A673 (cell line): ENCODE data around the gene MYO1D. TPM values are rescaled to one million over a fixed set of nuclear protein-coding genes. Genes with fewer than 3 reads are reported as not detected.

Source experiments
- BruUV-seq: library from RNA; stranded (reverse); fragments of 400-500 nt; replicated peaks from 2 replicates; lab custom pipeline; 2021; lab: Mats Ljungman, UMichigan
- CTCF ChIA-PET: fragments of 300-600 bp; sonication (Branson Sonifier 250); formaldehyde crosslinking; loops from one replicate; lab custom pipeline; 2022; ENCODE audit warnings: antibody characterized with exemption; lab: Charles Lee
- POLR2A ChIA-PET: fragments of 300-600 bp; sonication (Branson Sonifier 250); formaldehyde crosslinking; loops from one replicate; lab custom pipeline; 2022; ENCODE audit warnings: antibody characterized with exemption; ENCODE audit not compliant: low non-redundant PET; lab: Charles Lee
- DNase-seq: peaks from one replicate; pipeline ENCODE4 v3.0.0-alpha.2; 2015; ENCODE audit warnings: low spot score
- H3K27ac ChIP-seq: fragments of 200-600 bp; sonication (generic); 2 replicates; pipeline ENCODE4 v1.5.1; 2016; ENCODE audit warnings: mixed run types, low read depth, mild to moderate bottlenecking, mixed read lengths, antibody characterized with exemption, low read length; ENCODE audit not compliant: poor library complexity, severe bottlenecking
- H3K27me3 ChIP-seq: fragments of 200-600 bp; sonication (generic); replicated peaks from 2 replicates; pipeline ENCODE4 v1.6.1; 2017; ENCODE audit warnings: mixed run types, low read depth, mild to moderate bottlenecking, mixed read lengths, antibody characterized with exemption, low read length; ENCODE audit not compliant: insufficient read depth, poor library complexity
- H3K36me3 ChIP-seq: fragments of 200-600 bp; sonication (generic); 2 replicates; pipeline ENCODE4 v1.6.1; 2016; ENCODE audit warnings: mixed run types, mild to moderate bottlenecking, mixed read lengths, antibody characterized with exemption, low read length; ENCODE audit not compliant: insufficient read depth, poor library complexity, severe bottlenecking
- H3K4me1 ChIP-seq: fragments of 200-600 bp; sonication (generic); 2 replicates; pipeline ENCODE4 v1.6.1; 2017; ENCODE audit warnings: mixed run types, mild to moderate bottlenecking, mixed read lengths, antibody characterized with exemption, low read length; ENCODE audit not compliant: insufficient read depth, poor library complexity, severe bottlenecking
- H3K4me3 ChIP-seq: fragments of 200-600 bp; sonication (generic); 2 replicates; pipeline ENCODE4 v1.5.1; 2016; ENCODE audit warnings: low read depth, mixed run types, mild to moderate bottlenecking, mixed read lengths, low read length; ENCODE audit not compliant: poor library complexity, severe bottlenecking
- H3K9me3 ChIP-seq: fragments of 200-600 bp; sonication (generic); 2 replicates; pipeline ENCODE4 v1.6.1; 2016; ENCODE audit warnings: mixed run types, low read depth, mild to moderate bottlenecking, mixed read lengths, antibody characterized with exemption, low read length; ENCODE audit not compliant: poor library complexity, severe bottlenecking
- EZH2 ChIP-seq: fragments of 200-600 bp; sonication (generic); IDR thresholded peaks from 2 replicates; pipeline ENCODE4 v1.6.1; 2017; ENCODE audit warnings: borderline replicate concordance, low read depth, mild to moderate bottlenecking, mixed read lengths, antibody characterized with exemption, low read length; ENCODE audit not compliant: poor library complexity, severe bottlenecking
- intact Hi-C: fragments of 100-400 bp; cut with micrococcal nuclease; formaldehyde crosslinking; loops from one replicate; pipeline ENCODE4 v1.10.0; 2022; ENCODE audit not compliant: unreplicated experiment
- total RNA-seq: library from RNA; stranded (reverse); gene quantifications from 2 replicates; pipeline ENCODE4 v1.2.3, GENCODE V29; 2021
- TF ChIP-seq, protein P1 (sequence below): fragments of 300-800, 200-600 bp; sonication (generic); conservative IDR thresholded peaks from 2 replicates; pipeline ENCODE4 v1.5.1; 2017; ENCODE audit warnings: low read depth, mild to moderate bottlenecking, antibody characterized with exemption, low read length, moderate library complexity, mixed read lengths

The MYO1D gene
- total RNA-seq, 1 experiment from 2014 or later: 10.4 TPM

DNA sequence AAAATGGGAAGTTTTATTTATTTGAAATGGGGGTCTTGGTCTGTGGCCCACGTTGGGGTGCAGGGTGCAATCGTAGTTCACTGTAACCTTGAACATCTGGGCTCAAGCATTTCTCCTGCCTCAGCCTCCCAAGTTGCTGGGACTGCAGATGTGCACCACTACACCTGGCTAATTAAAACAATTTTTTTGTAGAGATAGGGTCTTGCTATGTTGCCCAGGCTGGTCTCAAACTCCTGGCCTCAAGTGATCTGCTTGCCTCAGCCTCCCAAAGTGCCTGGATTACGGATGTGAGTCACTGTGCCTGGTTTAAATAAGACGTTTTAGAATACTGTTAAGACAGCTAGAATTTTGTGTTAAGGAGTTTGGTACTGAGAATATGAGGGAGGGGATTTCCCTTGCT lies 416.9 kb downstream of the MYO1D start:
- H3K9me3 ChIP-seq: no peaks in the 10 kb centered on the region
- no peaks in the 10 kb centered on the region for H3K4me1 ChIP-seq
- H3K36me3 ChIP-seq: peaks cover 47% of the 10 kb centered on the region
- intact Hi-C loops: no loop called here
- TF ChIP-seq EZH2: no peak
- TF ChIP-seq, protein P1, sequence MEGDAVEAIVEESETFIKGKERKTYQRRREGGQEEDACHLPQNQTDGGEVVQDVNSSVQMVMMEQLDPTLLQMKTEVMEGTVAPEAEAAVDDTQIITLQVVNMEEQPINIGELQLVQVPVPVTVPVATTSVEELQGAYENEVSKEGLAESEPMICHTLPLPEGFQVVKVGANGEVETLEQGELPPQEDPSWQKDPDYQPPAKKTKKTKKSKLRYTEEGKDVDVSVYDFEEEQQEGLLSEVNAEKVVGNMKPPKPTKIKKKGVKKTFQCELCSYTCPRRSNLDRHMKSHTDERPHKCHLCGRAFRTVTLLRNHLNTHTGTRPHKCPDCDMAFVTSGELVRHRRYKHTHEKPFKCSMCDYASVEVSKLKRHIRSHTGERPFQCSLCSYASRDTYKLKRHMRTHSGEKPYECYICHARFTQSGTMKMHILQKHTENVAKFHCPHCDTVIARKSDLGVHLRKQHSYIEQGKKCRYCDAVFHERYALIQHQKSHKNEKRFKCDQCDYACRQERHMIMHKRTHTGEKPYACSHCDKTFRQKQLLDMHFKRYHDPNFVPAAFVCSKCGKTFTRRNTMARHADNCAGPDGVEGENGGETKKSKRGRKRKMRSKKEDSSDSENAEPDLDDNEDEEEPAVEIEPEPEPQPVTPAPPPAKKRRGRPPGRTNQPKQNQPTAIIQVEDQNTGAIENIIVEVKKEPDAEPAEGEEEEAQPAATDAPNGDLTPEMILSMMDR: no peak
- no peak overlapping the region for H3K4me3 ChIP-seq
- no peak overlapping the region for H3K27ac ChIP-seq
- DNase-seq: no peak
- POLR2A ChIA-PET: no interaction called here
- BruUV-seq: no TSS peak
- no peaks in the 10 kb centered on the region for H3K27me3 ChIP-seq
- CTCF ChIA-PET: no interaction called here

- POLR2A ChIA-PET: no interaction called here
- CTCF ChIA-PET: no interaction called here
- DNase-seq: no peak
- no peaks in the 10 kb centered on the region for H3K27me3 ChIP-seq
- H3K4me1 ChIP-seq: no peaks in the 10 kb centered on the region
- H3K27ac ChIP-seq: no peak overlapping the region
- intact Hi-C loops: no loop called here
- H3K4me3 ChIP-seq: no peak overlapping the region
- no peaks in the 10 kb centered on the region for H3K9me3 ChIP-seq
- TF ChIP-seq, protein P1: no peak
- no peak for TF ChIP-seq EZH2
- H3K36me3 ChIP-seq: peaks cover 46% of the 10 kb centered on the region
- BruUV-seq: no TSS peak
Measured at GRCh38 chr17:32458371-32458770, 418.6 kb downstream of the MYO1D start.

DNA sequence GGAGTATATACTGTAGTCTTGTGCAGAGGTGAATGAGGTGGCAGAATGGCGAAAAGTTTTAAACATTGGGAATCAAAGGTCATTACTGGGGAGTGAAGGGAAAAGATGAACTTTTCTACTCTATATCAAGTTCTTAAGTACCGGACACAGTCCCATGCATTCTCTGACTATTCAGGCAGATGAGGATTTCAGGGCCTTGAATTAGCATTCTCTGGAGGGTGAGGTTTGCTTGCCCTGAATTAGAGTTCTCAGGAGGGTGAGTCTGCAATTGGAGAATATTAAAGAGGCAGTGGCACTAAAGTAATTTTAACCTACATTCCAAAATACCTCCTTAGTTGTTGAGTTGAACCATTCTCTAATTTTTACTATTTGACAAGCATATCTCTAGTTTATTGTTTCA lies 423.6 kb downstream of the MYO1D start:
- Histone ChIP-seq H3K4me1 (no peaks in the 10 kb centered on the region), H3K9me3 (no peaks in the 10 kb centered on the region), H3K36me3 (peaks cover 58% of the 10 kb centered on the region), H3K4me3 (no peak overlapping the region), H3K27ac (no peak overlapping the region), H3K27me3 (no peaks in the 10 kb centered on the region)
- no peak for DNase-seq
- intact Hi-C loops: no loop called here
- no TSS peak for BruUV-seq
- POLR2A ChIA-PET: no interaction called here
- CTCF ChIA-PET: no interaction called here
- TF ChIP-seq, protein P1: no peak
- no peak for TF ChIP-seq EZH2
